ENCODE results near the gene SF3B6.
"Not testable (repeated sequence)": the region's sequence is repeated elsewhere in the genome, so short reads cannot be mapped to it uniquely, and the experiment has no call there.

SF3B6 gene

DNA sequence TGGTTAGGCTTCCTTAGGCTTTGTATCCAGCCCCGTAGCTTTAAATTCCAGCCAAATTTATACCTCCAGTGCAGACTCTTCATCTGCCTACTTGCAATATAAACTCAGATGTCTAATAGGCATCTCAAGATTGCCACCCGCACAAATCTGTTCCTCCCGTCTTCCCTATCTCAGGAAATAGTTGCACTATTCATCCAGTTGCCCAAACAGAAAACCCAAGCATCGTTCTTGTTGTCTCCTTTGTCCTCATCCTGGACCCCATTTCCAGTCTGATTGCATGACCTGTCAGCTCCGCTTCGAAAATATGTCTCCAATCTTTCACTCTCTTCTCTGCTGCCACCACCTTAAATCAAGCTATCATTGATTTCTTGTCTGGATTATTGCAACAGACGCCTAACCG, 24.3 kb downstream of the SF3B6 start:
- DNase-seq (ENCODE audit: low read depth, low spot score): no peak

DNA sequence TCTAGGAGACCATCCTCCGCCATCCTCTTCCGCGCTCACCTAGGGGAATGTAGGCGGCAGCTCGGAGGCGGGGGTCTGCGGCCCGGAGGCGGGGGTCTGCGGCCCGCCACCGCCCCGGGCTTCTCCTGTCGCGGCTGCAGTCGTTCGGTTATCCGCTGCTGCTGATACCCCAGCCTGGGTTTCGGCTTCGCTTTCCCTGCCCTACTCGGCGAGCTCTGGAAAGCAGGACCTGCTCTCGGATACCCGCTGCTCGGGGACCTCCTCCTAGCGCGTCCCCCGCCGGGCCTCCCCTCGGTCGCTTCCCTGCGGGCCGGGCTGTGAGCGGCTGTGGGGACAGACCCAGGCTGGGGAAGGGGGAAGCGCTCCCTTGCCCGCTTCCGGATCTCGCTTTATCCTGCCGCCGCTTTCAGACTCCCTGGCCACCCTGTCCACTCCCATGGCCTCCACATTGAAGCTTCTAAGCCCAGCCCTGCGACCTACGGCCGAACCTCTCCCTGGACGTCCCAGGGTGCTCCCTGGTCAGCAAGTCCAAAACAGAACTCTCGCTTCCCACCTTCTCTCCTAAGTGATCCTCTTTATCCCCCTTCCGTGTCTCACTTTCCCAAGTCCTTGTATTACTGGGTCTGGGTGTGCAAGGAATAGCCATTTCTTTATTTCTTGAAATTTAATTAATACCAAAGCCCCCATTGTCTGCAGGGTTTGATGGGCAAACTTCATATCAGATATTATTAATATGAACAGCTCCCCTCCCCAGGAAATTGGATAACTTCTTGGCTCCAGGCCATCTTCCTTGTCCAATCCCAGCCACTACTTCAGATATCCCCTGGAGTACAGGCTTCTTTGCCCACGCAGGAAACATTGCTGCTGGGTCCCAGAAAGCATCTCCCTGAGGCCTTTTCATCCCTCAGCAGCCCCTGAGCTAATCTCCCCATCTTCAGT, 25.8 kb downstream of the SF3B6 start:
- DNase-seq (ENCODE audit: low read depth, low spot score): no peak

DNA sequence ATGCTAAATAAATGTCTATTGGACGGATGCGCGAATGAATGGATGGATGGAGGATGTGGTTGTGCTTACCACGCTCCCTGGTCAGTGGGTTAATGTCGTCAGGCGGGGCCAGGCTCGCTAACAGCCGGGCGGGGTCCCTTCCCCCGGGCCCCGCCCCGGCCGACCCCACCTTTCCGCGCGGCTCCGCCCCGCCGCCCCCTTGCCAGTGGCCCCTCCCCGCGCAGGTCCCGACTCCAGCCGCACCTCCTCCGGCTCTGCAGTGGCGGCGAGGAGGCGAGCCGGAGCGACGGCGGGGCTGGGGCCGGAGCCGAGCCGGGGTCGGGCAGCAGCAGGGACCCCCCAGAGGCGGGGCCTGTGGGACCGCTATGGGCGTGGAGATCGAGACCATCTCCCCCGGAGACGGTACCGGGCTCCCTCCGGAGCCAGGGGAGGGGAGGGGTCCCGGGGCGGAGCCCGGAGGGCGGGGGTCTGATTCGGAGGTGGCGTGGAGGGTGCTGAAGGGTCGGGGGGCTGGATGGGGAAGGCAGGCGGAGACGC, 26.6 kb downstream of the SF3B6 start, which contains the start of gene FKBP1B:
Gene FKBP1B, plus strand, starts transcription at position 257 of the 537 bp plus-strand sequence. Its CDS starts 109 bp downstream, at position 366.
- no peak for DNase-seq (ENCODE audit: low read depth, low spot score)

DNA sequence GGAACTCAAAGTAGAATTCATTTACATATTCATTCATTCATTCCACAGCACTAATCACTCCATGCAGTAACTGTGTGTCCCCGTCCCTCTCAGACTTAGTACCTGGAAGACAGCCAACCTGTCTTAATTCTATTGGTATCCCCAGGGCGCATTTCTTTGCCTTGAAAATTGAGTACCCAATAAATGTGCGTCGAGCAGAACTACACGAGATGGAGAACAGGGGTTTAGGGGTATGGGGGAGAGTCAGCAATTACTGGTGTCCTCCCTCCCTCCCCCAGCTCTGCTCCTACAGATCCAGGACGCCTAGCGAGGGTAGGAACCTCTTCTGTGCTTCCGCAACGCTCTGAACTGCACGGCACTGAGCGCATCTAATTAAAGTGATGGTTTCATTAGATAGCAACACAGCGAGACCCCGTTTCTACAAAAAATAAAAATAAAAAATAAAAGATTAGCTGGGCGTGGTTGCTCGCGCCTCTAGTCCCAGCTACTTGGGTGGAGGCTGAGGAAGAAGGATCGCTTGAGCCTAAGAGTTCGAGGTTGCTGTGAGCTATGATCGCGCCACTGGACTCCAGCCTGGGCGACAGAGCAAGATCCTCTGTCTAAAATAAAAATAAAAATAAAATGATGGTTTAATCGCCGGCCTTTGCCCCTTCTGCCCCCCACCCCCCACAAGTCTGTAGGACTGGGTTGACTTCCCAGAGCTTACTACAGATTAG, 27.2 kb downstream of the SF3B6 start:
- DNase-seq (ENCODE audit: low read depth, low spot score): no peak

DNA sequence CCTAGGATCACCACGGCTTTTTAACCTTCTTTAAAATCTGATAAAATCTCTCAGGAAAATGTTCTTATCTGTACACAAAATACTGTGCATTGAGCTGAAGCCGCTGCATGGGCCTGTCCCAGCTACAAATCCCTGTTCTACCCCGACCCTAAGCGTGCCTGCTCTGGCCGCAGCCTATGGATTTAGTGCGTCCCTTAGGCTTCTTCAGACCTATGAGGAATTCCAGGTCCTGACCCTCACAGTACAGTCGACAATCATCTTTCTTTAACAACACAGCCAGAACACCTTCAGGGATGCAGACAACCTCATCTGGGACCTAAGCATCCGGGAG, 28.5 kb downstream of the SF3B6 start:
- DNase-seq (ENCODE audit: low read depth, low spot score): no peak

GRCh38 chr2:24046930-24047702, 29.0 kb downstream of the SF3B6 start, which contains the start of gene WDCP:
TSS of gene WDCP (minus strand) at chr2:24047391. CDS start at chr2:24039494, 7,897 bp downstream.
- DNase-seq (ENCODE audit: low read depth, low spot score): peak; percentile 94

DNA sequence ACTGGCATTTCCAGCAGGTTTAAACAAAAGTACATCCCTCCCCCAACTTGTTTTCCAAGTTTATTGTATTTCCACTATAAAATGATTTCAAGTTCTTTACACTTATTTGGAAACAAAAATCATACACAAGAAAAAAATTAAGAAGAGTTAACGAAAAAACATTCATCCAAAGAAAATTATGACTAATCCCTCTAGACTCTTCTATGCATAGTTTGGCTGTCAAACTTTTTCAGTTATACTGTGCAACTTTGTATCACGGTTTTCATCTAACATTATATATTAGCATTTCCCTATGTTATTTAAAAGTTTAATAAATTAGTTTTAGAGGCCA, 29.6 kb downstream of the SF3B6 start:
- no peak for DNase-seq (ENCODE audit: low read depth, low spot score)

DNA sequence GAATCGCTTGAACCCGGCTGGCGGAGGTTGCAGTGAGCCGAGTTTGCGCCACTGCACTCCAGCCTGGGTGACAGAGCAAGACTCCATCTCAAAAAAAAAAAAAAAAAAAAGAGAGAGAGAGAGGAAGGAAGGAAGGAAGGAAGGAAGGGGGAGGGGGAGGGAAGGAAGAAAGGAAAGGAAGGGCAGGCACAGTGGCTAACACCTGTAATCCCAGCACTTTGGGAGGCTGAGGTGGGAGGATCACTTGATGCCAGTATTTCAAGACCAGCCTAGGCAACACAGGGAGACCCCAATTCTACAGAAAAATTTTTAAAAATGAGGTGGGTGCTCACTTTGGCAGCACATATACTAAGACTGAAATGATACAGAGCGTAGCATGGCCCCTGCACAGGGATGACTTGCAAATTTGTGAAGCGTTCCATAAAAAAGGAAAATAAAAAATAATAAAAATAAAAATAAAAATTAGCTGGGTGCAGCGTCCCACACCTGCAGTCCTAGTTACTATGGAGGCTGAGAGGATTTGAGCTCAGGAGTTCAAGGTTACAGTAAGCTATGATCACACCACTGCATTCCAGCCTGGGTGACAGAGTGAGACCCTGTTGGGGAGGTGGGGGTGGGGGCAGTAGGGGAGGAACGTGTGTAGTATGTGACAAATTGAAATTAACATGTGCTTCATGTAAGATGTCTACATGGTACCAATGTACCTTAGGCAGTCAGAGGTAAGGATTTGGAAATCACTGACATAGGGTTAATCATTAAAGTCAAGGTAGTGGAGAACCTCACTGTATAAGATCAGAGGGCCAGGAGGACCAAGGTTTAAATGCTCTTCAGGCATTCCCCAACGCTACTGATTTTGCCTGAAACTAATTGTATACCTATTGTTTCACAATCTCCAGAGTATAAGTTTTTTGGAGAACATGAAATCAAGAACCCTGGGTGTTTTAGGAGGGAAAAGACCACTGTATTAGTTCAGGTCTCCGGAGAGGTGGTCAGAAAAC, 30.3 kb downstream of the SF3B6 start:
- DNase-seq (ENCODE audit: low read depth, low spot score): no peak

- DNase-seq (ENCODE audit: low read depth, low spot score): not testable (repeated sequence)
These were observed 33.0 kb downstream of the SF3B6 start for GRCh38 chr2:24043133-24043532.

DNA sequence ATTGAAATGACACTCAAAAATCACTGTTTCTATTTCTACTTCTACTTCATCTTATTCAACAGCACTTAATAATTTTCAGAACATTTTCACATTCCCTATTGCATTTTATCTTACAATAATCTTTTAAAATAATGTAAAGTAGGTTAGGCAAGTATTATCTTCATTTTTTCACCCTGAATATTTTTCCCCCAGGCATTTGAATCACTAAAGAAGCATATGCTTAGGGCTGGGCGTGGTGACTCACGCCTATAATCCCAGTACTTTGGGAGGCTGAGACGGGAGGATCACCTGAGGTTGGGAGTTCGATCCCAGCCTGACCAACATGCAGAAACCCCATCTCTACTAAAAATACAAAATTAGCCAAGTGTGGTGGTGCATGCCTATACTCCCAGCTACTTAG, 35.6 kb downstream of the SF3B6 start:
- DNase-seq (ENCODE audit: low read depth, low spot score): no peak

GRCh38 chr2:24038786-24039499, 37.2 kb downstream of the SF3B6 start:
- no peak for DNase-seq (ENCODE audit: low read depth, low spot score)

DNA sequence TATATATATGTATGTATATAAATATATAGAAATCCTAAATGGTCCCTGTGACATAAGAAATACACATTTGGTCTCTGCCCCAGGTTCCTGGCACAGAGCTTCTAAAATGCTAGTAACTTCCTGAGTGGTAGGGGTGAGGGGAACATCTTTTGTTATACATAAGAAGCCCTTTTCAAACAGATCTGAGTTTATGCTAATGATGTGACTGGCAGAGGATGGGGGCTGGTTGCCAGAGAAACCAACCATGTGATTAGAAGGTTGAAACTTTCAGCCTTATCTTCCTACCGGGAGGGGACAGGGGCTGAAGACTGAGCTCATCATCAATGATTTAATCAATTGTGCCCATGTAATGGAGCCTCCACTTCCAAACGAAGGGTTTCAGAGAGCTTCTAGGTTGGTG, 49.9 kb downstream of the SF3B6 start:
- DNase-seq (ENCODE audit: low read depth, low spot score): no peak

DNA sequence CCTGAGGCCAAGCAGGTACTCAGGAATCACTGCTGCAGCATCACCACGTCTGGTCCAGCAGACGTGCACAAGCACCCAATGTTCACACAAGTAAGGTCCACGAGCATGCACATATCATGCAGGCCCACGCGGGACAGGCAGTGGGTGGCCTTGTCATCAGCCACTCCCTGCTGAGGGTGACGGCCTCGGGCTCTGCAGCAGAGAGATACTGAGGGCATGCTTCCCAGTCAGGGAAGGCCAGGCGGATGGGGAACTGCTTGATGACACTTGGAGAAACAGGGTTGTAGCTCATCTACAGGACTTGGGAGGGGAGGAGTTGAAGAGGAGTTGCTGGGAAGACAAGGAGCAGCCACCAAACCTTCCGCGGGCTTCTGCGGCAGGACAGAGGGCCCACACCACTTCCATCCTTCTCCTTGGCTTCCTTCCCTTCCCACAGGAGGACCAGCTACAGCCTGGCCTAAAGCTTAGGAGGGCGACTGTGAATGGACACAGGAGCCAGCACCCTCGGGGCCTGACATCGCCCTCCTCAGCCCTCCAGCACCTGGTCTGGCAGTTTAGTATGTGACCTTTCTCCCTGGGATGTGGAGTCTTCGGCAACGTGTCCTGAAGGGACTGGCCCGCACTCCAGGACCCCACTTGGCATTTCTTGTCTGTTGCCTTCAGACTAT, 51.0 kb downstream of the SF3B6 start:
- DNase-seq (ENCODE audit: low read depth, low spot score): no peak

- DNase-seq (ENCODE audit: low read depth, low spot score): no peak
These were observed 52.1 kb downstream of the SF3B6 start for GRCh38 chr2:24024018-24024417.

DNA sequence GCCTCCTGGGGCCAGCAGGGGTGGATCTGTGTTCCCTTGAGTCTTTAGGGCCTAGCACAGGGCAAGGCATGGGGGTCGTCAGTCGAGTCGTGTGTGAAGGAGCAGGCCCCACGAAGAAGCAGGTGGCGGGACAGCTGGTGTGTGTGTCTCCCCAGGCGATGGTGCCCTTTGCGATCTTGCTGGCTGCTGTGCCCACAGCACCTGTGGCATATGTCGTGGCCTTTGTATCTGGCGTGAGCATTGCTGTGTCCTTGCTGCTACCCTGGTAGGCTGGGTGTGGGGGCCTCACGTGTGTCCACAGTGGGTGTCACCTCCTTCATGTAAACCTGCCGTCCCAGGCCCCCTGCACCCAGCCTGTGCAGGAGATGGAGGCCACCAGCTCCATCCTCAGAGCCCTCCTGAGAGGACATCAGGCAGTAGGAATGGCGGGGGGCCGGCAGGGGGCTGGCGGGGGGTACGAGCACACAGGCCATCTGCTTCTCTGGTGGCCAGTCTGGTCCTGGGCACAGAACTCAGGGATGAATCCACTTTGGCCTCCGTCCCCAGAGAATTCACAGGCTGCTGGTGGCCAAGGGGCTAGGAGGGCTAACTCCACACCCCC, 53.1 kb downstream of the SF3B6 start:
- DNase-seq (ENCODE audit: low read depth, low spot score): no peak

DNA sequence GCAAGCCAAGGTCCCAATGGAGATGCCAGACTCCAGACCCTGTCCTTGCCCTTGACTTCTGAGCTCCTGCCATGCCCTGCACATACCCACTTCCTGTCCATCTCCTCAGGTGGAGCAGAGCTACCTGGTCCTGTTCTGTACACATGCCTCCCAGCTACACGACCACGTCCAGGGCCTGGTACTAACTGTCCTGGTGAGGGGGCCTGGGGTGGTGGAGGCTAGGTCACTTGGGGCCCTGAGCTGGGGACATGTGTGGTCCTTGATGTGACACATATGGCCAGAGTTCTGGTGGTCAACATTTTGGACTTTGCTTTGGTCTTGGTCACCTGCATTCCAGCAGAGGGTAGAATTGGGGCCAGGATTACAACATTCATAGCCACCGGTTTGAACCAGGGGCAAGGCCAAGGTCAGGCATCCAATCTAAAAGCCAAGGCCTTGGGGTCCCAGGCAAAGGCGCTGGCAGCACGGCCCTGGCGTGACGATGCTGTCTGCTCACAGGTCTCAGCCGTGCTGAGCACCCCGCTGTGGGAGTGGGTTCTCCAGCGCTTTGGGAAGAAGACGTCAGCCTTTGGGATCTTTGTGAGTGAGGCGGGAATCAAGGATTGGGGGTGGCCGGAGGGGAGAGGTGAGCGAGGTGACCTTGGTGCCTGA, 53.7 kb downstream of the SF3B6 start:
- DNase-seq (ENCODE audit: low read depth, low spot score): no peak

GRCh38 chr2:24021122-24021998, 54.8 kb downstream of the SF3B6 start:
- DNase-seq (ENCODE audit: low read depth, low spot score): no peak
